ACHN (cell line): ENCODE data around the gene SLC8A3.
"Not testable (repeated sequence)": the region's sequence is repeated elsewhere in the genome, so short reads cannot be mapped to it uniquely, and the experiment has no call there.

ENCODE experiments used
- DNase-seq: peaks from one replicate; pipeline ENCODE4 v3.0.0-alpha.2; 2015
- in situ Hi-C: cut with HindIII; loops from 2 replicates; pipeline ENCODE4 v1.10.0; 2017; ENCODE audit warnings: low sequenced_read_pairs, low pct_ligation_motif_present, low pct_unique_long_range_greater_than_20kb

Gene SLC8A3, protein sequence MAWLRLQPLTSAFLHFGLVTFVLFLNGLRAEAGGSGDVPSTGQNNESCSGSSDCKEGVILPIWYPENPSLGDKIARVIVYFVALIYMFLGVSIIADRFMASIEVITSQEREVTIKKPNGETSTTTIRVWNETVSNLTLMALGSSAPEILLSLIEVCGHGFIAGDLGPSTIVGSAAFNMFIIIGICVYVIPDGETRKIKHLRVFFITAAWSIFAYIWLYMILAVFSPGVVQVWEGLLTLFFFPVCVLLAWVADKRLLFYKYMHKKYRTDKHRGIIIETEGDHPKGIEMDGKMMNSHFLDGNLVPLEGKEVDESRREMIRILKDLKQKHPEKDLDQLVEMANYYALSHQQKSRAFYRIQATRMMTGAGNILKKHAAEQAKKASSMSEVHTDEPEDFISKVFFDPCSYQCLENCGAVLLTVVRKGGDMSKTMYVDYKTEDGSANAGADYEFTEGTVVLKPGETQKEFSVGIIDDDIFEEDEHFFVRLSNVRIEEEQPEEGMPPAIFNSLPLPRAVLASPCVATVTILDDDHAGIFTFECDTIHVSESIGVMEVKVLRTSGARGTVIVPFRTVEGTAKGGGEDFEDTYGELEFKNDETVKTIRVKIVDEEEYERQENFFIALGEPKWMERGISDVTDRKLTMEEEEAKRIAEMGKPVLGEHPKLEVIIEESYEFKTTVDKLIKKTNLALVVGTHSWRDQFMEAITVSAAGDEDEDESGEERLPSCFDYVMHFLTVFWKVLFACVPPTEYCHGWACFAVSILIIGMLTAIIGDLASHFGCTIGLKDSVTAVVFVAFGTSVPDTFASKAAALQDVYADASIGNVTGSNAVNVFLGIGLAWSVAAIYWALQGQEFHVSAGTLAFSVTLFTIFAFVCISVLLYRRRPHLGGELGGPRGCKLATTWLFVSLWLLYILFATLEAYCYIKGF

DNA sequence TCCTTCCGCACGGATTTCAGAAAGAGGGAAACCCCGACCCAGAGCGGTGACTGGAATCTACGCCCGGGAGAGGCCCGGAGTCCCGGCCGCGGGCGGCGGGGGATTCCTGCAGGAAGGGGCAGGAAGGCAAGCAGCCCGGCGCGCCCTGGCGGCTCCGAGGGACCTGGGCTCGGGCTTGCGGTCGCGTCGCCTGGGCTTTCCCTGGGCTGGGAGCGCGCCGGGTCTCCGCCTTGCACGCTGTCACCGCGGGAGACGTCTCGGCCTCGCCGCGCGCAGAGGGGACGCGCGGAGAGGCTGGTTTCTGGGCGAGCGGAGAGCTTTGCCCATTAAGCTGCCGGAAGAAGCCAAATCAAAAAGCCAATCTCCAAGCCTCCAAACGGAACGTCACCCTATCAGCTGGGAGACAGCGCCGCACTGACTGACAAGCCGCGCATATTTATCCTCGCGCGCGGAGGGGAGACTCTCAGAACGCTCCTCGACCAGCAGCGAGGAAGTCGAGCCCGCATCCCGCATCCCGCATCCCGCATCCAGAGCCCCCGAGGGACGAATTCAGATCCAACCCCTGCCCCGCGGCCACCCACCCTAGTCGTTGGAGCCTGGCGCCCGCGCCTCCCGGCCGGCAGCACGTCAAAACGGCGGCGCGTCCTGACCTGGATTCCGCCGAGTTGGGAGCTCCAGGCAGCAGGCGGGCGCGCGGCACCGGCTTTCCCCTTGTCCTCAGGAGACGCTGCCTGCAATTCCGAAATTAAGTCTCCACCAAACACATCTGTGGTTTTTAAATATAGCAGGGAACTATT, at the start of gene SLC8A3:
Gene SLC8A3 (minus strand): TSS at position 293 of the 797 bp plus-strand sequence. CDS start 20,529 bp downstream, outside the sequence.
- no peak for DNase-seq

DNA sequence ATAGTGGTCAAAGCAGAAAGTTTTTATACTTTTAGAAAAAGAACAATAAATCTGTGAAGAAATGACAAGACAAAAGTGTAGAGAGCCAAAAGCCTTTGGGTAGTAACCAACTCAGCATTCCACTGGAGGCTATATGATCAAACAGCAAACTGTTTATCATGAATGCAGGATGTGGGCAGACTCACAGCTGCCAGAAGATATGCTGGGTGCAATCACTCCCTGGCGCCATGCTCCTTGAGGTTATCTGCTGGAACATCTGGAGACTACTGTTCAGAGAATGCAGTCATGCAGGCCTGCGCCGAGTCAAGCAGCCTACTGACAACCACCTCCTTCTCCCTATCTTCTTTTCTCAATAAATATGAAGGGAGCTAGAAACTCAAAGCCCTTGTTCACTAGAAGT, 49.0 kb upstream of the SLC8A3 start:
- no peak for DNase-seq
- in situ Hi-C loops = no loop called here

More for the DNA sequence above, at the start of gene SLC8A3:
- in situ Hi-C loops = no loop called here

DNA sequence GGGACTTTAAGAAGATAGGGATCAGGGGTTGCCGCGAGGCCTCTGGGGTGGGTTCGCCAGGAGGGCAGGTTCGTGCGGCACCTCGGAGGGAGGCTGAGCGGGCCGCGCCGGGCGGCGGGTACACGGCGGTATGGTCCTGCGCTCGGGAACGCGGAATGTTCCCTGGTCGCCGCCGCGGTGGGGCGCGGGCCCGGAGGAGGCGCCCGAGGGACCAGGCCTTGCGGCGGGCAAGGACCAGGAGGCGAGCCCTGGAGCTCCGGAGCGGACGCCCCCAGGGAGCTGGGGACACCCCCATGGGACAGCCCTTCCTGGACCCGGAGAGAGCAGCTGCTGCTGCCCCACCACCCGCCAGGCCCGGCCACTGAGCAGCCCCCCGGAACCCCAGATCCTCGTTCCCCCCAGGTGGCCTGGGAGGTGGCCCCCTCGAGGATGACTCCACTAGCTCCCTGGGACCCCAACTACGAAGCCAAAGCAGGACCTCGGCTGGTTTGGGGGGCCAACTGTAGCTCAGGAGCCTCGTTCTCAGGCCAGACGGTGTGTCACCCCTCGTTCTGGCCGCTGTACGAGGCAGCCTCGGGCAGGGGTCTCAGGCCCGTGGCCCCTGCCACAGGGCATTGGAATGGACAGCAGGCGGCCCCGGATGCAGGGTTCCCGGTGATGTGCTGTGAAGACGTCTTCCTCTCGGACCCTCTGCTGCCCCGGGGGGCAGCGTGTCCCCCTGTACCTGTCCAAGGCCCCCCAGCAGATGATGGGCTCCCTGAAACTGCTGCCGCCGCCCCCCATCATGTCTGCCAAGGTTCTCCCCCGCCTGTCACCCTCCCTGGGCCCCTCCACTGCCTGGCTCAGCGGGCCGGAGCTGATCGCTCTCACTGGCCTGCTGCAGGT, 45.6 kb upstream of the SLC8A3 start:
- DNase-seq = no peak
- in situ Hi-C loops = no loop called here

DNA sequence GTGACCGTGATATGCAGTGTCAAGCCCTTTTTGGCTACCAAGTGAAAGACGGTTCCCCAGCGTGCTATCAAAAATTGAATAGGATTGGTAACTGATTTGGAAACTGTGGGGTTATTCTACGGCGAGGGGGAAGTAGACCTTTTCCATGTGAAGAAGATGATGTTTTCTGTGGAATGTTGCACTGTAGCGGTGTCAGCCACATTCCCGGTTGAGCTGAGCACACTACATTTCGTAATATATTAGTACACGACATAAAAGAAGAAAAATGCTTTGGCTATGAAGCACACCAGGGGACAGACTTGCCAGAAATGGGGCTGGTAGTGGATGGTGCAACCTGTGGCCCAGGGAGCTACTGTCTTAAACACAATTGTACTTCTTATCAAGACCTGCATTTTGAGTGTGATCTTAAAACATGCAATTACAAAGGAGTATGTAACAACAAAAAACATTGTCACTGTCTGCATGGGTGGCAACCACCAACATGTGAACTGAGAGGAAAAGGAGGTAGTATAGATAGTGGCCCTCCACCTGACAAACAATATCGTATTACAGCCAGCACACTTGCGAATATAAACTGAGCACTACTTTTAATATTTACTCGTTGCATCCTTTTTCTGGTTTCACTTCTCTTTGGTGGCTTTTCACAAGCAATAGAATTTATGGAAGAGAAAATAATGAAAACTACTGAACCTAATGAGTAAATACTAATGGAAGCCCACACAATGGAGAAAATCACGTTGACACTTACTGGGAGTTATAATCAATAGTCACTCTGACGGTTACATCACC, 43.2 kb upstream of the SLC8A3 start:
- DNase-seq, in situ Hi-C loops: not testable (repeated sequence)

DNA sequence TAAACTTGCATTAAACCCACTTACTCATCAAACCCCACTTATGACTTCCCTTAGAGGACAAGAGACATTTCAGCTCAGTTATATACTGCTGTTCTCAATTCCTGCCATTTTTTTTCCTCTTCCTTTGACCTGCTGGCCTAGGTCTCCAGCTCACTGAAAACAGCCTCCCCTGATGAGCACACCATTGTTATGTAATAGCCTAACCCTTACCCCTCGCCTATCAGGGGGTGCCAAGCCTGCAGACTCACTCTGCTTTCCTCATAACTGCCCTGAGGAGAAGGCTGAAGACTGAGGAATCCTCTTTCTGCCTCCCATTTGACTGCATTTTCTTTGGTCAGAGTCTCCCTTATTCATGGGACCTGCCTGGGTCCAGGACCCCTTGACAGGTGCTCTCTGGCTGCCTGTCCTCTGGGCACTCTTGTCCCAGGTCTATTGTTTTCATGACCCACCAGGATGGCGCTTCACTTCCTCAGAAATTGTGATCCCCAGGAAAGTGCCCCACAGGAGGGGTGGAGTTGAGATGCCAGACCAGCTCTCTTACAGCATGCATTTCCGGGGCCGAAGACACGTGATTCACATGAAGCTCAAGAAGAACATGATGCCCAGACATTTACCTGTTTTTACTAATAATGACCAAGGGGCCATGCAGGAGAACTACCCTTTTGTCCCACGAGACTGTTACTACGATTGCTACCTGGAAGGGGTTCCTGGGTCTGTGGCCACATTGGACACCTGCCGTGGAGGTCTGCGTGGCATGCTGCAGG, 41.3 kb upstream of the SLC8A3 start:
- in situ Hi-C loops, DNase-seq: not testable (repeated sequence)

DNA sequence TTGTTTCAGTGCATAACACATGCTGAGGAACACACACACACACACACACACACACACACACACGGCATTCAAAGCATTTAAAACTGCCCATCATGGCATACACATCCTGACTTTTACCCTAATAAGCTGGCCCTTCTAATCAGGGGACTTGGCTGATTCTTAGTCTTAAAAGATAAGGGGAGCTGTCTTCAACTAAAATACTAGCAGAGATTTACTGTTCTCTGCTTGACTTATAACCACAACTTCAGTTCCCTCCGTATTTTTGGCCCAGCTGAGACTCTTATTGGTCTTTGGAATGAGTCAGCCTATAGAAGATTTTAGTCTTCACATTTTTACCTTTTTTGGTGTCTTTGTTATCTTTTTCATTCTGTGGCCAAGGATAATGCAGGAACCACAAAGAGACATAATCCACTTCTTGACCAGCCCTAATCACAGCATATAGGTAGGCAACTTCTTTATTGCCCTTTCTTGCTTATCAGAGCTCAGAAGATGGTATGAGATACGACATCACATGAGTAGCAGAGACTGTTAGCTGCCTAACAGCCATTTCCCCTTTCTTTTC, 25.1 kb upstream of the SLC8A3 start:
- no peak for DNase-seq
- in situ Hi-C loops = no loop called here

DNA sequence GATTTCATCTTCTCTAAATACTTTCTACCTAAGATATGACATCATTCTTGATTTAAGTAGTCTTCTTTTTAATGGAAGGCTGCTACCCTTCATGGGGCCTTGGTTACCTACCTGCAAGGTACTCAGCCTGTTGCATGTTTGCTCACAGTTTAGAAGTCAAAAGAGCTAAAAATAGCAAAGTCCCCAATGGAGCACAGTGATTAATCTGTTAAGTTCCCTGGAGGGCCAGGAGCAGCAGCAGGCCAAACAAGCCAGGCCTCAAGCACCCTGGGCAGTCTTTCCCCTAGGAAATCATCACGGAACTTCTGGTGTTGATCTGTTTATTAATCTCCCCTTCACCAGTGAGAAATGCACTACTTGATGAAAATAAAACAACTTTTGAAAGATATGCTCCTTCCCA, 24.0 kb upstream of the SLC8A3 start:
- DNase-seq = no peak
- in situ Hi-C loops = no loop called here

DNA sequence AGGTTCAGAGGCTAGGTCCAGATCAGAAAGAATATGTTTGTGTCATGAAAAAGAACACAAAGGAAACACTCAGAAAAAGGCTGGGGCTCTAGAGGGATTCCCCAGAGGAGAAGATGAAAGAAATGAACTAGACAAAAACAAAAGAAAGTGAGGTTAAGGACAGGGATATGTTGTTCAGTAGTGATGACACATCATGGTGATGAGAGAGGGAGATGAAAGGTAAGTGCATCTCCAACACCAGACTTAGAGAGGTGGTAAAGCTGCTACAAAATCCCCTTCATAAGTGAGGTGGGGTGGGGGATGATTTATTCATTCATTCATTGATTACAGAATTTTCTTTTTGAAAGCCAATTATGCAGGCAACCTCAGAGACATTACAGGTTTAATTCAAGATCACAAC, 19.6 kb upstream of the SLC8A3 start:
- in situ Hi-C loops = no loop called here
- DNase-seq = no peak

DNA sequence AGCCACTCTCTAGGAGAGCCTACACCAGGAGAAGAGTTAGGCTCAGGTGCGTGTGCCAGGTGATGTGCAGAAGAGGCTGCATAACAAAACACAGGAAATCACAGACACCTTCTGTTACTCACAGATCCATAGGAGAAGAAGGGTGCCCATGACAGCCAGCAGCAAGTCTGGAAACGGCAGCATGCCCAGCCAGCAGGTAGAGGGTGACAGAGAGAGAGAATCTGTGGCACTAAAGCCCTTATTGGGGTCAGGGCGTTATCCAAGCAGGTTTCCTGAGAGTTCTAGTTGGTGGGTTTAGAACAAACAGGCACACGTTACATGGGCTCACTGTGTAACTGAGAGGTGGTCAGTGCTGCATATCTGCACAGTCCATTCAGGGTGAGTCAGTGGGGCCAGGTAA, 14.9 kb upstream of the SLC8A3 start:
- in situ Hi-C loops = no loop called here
- DNase-seq = no peak

DNA sequence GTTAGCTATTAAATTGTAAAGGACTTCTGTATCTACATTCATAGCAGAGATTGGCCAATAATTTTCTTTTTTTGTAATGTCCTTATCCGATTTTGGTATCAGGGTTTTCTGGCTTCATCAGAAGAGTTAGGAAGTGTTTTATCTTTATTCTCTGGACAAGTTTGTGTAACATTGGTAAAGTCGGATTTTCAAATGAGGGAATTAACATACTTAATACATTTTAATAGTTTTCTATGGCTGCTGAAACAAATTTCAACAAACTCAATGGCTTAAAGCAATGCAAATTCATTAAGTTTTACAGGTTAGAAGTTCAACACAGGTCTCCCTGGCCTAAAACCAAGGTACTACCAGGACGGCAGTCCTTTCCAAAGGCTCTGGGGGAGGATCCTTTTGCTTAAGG, 13.2 kb upstream of the SLC8A3 start:
- DNase-seq = no peak
- in situ Hi-C loops = no loop called here

DNA sequence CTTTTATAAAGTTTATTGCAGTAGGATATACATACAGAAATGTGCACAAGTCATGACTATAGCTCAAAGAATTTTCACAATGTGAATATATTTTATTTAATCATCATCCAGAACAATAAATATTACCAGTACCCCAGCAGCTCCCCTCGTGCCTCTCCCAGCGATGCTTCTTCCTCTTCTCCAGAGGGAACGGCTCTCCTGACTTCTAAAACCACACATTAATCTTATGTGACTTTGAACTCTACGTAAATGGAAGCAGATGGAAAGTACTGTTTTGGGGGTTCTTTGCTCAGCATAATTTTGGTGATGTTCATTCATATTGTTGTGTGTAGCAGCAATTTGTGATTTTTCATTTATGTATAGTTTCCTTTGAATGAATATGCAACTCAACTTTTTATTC, 4.6 kb upstream of the SLC8A3 start:
- in situ Hi-C loops = no loop called here
- DNase-seq = no peak

DNA sequence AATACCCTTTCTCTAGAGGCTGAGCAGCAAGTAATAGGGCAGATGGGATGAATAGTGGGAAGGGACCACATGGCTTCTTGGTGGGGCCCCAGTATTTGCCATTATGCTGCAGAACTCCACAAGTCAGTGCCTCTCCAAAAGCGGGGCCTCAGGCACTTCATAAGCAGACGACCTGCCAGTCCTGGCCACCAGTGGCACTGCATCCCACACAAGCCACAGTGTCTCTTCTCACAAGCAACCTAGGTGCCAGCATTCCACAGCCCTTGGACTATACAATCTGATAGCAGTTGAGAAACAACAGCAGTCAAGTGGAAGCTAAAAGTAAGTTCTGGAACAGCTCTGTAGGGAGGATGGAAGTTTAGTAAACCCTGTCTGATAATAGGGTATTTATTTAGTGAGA, 4.2 kb upstream of the SLC8A3 start:
- in situ Hi-C loops = no loop called here
- DNase-seq = no peak

DNA sequence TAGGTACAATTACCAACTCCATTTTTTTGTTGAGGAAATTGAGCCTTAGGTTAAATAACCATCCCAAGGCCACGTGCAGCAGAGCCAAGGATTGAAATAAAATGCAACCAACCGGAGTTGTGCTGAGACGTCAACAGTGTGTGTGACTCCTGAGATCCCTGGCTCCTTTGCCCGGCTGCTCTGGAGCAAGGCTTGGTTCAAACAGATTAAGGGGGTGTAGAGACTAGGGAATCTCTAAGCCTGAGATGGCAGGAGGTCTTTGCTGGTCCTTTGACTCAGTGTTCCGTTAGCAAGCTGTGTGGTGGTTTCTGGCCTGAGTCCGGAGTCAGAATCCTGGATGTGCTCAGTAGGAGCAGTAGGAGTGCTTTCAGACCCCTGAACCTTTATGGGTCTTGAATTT, 1.4 kb upstream of the SLC8A3 start:
- no peak for DNase-seq
- in situ Hi-C loops = no loop called here

DNA sequence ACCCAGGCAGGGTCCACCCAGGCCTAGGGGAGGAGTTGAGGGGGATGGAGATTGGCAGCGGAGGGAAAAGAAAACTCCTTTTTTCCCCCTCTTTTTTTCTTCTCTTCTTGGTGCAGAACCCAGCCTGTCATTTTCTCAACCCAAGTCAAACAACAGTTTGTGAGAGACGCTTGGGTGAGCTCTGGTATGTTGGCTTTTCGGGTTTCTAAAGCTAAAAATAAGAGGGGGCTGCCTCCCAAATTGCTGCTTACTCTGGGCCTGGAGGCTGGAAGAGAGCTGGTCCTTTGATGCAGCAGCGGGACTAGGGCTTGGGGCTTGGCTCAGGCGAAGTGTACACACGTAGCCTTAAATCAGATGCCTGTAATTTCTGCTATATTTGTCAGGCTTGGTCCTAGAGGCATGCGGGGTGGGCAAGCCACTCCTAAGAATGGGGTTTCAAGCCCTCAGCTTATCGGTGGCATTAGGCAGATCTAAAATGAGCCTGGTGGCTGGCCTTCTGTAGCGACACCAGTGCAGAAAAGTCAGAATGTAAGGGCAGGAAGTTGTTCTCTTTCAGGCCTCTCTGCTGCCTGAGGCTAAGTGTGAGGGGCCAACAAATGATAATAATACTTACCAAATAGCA, 816 bp upstream of the SLC8A3 start:
- in situ Hi-C loops = no loop called here
- no peak for DNase-seq

DNA sequence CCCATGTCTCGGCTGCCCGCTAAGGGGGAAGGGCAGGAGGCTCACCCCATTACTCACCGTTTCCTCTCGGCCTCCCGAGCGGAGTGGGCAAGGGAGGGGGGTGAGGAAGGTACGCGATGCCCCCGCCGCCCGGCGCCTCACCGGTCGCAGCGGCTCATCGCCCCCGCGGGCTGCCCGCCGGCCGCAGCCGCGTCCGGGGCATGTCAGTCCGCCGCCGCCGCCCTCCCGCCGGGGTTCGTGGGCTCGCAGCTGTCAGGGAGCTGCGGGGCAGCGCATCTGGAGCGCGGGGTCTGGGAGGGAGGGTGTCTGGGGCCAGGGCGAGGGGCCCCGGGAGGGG, 461 bp downstream of the SLC8A3 start:
- DNase-seq = no peak
- in situ Hi-C loops = no loop called here

DNA sequence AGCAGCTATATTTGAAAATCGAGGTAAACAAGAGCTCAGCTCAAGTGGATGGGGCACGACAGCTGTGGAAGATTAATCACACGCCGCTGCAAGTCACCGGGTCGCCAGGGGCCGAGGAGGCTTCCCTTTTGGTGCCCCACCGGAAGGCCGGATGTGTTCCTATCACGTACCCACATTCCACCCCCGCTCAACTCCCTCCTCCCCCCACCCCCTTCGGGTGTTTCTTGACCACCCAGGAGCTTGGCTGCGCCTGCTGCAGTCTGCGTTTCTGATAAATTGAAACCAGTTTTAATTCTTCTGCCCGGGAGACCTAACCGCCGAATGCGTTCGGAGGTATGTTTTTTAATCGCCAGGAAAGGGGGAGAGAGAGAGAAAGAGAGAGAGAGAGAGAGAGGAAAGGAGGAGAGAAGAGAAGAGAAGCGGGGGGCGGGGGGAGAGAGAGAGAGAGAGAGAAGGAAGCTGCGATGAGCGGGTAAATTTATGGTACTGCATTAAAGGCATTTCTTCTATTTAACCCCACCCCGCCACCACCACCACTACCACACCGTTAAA, 1.8 kb downstream of the SLC8A3 start:
- in situ Hi-C loops = no loop called here
- DNase-seq = no peak
